Measurements from ENCODE around the gene CAMK2N2.

DNA sequence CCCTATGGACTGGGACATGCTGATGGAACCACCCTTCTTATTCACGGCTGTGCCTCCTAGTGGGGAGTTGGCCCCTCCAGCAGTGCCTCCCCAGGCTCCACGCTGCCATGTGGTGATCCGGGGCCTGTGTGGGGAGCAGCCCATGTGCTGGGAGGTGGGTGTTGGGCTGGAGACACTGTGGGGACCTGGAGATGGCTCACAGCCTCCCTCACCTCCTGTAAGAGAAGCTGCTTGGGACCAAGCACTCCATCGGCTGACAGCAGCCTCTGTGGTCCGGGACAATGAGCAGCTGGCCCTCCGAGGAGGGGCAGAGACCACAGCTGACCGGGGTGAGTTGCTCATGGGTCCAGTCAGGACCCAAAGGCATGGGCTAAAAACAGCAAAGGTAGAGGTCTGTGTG lies 21.6 kb downstream of the CAMK2N2 start:
- TF ChIP-seq CTCF (IDR thresholded peaks at IDR 0.05; ENCODE audit: low read depth, low read length, poor library complexity, severe bottlenecking) (no peak), EZH2phosphoT487 (IDR thresholded peaks at IDR 0.05; ENCODE audit: borderline replicate concordance, low read length) (no peak)

Data from DOHH2 (cell line).